ENCODE data around the gene C1orf210. TPM values are rescaled to one million over a fixed set of nuclear protein-coding genes. Genes with fewer than 3 reads are reported as not detected.

The C1orf210 gene
- total RNA-seq, 1 donor from 2014 or later = not detected

DNA sequence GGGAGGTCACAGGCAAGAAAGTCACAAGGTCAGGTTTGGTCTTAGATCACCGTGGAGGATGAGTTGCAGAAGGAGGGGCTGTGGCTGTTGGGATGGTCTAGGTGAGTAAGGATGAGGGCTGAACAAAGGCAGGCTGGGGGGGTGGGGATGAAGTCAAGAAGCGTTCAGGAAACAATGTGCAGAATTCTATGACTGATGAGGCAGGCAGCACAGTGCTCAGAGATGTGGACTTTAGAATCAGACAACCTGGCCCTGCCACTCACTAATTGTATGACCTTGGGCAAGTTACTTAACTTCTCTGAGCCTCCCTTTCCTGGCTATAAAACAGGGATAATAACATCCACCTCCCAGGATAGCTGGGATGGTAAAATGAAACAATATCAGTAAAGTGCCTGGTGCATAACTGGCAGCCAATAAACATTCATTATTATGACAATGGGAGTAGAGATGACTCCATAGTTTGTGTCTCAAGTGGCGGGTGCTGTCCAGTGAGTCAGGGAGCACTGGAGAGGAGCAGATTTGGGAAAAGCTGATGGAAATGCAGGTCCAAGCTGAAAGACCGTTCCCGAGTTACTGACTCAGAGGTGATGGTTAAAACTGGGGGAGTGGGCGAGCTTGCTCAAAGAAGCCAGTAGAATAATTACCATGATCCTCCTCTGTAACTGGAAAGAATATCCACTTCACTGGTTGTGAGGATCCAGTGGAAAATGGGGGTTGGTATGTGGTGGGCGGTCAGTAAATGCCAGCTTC is 17.5 kb upstream of the C1orf210 start:
- no peaks in the 10 kb centered on the region for H3K36me3 Mint-ChIP-seq (ENCODE audit: low read depth)
- no peak overlapping the region for H3K4me3 Mint-ChIP-seq
- no peaks in the 10 kb centered on the region for H3K9me3 Mint-ChIP-seq
- no peaks in the 10 kb centered on the region for H3K27me3 Mint-ChIP-seq (ENCODE audit: low read depth)
- no peak overlapping the region for H3K27ac Mint-ChIP-seq (ENCODE audit: unreplicated experiment)
- peaks cover 29% of the 10 kb centered on the region for H3K4me1 Mint-ChIP-seq
- no peak for TF ChIP-seq CTCF (conservative IDR thresholded peaks at IDR 0.05)
- no peak for DNase-seq (ENCODE audit: low read depth, low spot score)

DNA sequence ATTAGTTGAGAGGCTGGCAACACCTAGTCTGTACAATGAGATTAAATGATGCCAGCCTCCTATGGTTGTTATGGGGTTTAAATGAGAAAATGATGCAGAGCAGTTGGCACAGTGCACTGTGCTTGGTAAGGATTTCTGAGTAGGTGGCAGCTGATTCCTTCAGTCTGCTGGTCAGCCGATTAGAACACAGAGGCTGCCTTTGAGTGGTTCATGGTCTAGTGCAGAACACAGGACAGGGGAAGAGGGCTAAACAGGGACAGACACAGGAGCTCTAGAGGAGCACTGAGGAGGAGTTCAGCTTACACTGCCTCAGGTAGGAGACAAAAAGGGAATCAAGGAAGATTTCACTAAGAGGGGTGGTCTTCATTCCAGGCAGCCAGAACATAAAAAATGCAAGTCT is 16.8 kb upstream of the C1orf210 start:
- DNase-seq (ENCODE audit: low read depth, low spot score) = no peak
- H3K9me3 Mint-ChIP-seq = no peaks in the 10 kb centered on the region
- H3K4me3 Mint-ChIP-seq = no peak overlapping the region
- H3K36me3 Mint-ChIP-seq (ENCODE audit: low read depth) = no peaks in the 10 kb centered on the region
- H3K27me3 Mint-ChIP-seq (ENCODE audit: low read depth) = no peaks in the 10 kb centered on the region
- H3K4me1 Mint-ChIP-seq = peaks cover 30% of the 10 kb centered on the region
- TF ChIP-seq CTCF (conservative IDR thresholded peaks at IDR 0.05) = no peak
- peak overlapping the region; percentile 76 for H3K27ac Mint-ChIP-seq (ENCODE audit: unreplicated experiment)

DNA sequence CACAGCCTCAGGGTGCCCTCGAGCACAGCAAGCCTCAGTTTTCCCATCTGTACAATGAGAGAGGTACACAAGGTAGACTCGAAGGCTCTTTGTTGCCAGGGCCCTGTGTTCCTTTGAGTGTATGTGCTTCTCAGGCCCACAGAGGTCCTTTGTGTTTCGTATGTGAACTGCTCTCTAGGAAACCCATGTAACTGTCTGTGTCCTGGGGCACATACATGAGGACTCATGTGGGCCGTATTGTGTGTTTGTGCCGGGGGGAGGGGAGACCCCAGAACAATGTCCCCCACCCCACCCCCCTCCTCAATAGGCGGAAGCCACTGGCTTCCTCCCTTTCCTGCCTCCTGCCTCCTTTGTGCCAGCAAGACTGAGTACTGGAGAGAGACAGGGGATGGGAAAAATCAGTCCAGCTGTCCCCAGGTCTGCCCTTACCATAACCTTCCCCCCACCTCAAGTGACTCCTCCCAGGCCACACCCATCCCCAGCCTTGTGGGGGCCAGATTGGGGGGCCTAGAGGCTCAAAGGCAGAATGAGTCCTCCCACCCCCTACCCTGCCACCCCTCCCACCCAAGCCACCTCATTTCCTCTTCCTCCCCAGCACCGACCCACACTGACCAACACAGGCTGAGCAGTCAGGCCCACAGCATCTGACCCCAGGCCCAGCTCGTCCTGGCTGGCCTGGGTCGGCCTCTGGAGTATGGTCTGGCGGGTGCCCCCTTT is 15.2 kb upstream of the C1orf210 start, which contains the start of gene TIE1:
TSS of gene TIE1 (plus strand) at position 605 of the 717 bp plus-strand sequence. CDS start at position 695, 90 bp downstream.
- Mint-ChIP-seq H3K4me1 (peaks cover 43% of the 10 kb centered on the region), H3K9me3 (no peaks in the 10 kb centered on the region), H3K27ac (ENCODE audit: unreplicated experiment) (peak within 1 kb of the TSS; percentile 71), H3K27me3 (ENCODE audit: low read depth) (no peaks in the 10 kb centered on the region), H3K4me3 (no peak within 1 kb of the TSS), H3K36me3 (ENCODE audit: low read depth) (no peaks in the 10 kb centered on the region)
- no peak for TF ChIP-seq CTCF (conservative IDR thresholded peaks at IDR 0.05)
- no peak for DNase-seq (ENCODE audit: low read depth, low spot score)

GRCh38 chr1:43299101-43299500 is 13.7 kb upstream of the C1orf210 start:
- no peaks in the 10 kb centered on the region for H3K36me3 Mint-ChIP-seq (ENCODE audit: low read depth)
- no peak overlapping the region for H3K4me3 Mint-ChIP-seq
- TF ChIP-seq CTCF (conservative IDR thresholded peaks at IDR 0.05) = no peak
- no peaks in the 10 kb centered on the region for H3K27me3 Mint-ChIP-seq (ENCODE audit: low read depth)
- H3K27ac Mint-ChIP-seq (ENCODE audit: unreplicated experiment) = peak overlapping the region; percentile 12
- H3K9me3 Mint-ChIP-seq = no peaks in the 10 kb centered on the region
- peaks cover 48% of the 10 kb centered on the region for H3K4me1 Mint-ChIP-seq
- DNase-seq (ENCODE audit: low read depth, low spot score) = no peak

- H3K27ac Mint-ChIP-seq (ENCODE audit: unreplicated experiment) = no peak overlapping the region
- H3K36me3 Mint-ChIP-seq (ENCODE audit: low read depth) = no peaks in the 10 kb centered on the region
- peaks cover 47% of the 10 kb centered on the region for H3K4me1 Mint-ChIP-seq
- TF ChIP-seq CTCF (conservative IDR thresholded peaks at IDR 0.05) = no peak
- no peaks in the 10 kb centered on the region for H3K9me3 Mint-ChIP-seq
- H3K27me3 Mint-ChIP-seq (ENCODE audit: low read depth) = no peaks in the 10 kb centered on the region
- no peak overlapping the region for H3K4me3 Mint-ChIP-seq
- no peak for DNase-seq (ENCODE audit: low read depth, low spot score)
Observed at GRCh38 chr1:43298055-43298454, 12.7 kb upstream of the C1orf210 start.

Measured in neural crest cell (in vitro differentiated cells).